Upper lobe of left lung (tissue), 4 donors: ENCODE data around the gene ANKRD49.
A peak's percentile ranks its signal among the peaks of the same experiment; 100 is the strongest.

Experiments
- CTCF ChIP-seq, 6 experiments: fragments of 450-650 bp in 4 of 6; fragments of 200-600 bp in 2 of 6; sonication (generic) in 2 of 6; IDR thresholded peaks; one replicate each; pipeline ENCODE4 v1.5.1; 2016 to 2019; ENCODE audit warnings: antibody characterized with exemption in 6 of 6
- EP300 ChIP-seq, 4 donors: sonication (generic); formaldehyde crosslinking; IDR thresholded peaks; one replicate each; pipeline ENCODE4 v1.5.1; 2017; ENCODE audit warnings: antibody characterized with exemption in 4 of 4, control low read depth in 2 of 4
- POLR2A ChIP-seq, 4 donors: fragments of 450-650 bp; IDR thresholded peaks; one replicate each; pipeline ENCODE4 v1.5.1; 2016 to 2017; ENCODE audit warnings: antibody characterized with exemption in 4 of 4, mild to moderate bottlenecking in 2 of 4
- POLR2AphosphoS5 ChIP-seq, 2 donors: sonication (generic); formaldehyde crosslinking; IDR thresholded peaks; one replicate each; pipeline ENCODE4 v1.5.1; 2017; ENCODE audit warnings: antibody characterized with exemption in 2 of 2

DNA sequence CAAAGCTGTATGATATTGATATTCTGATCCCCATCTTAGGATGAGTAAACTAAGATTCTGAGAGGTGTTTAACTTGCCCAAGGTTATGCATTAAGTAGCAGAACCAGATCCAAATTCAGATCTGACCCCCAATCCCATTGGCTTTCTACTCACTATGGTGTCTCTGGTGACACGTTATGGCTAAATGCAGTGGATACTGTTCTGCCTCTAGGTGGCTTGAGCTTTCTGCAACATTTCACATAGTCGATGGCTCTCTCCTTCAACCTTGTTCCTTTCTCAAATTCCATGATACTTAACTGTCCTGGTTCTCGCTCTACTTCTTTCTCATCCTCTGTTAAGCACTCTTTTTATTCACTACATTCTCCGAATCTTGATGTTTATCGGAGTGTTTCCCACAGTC lies 27.9 kb downstream of the ANKRD49 start:
- TF ChIP-seq CTCF (IDR thresholded peaks at IDR 0.05) (peak in 5 of 6 experiments; percentile 10 to 35 (median 15)), POLR2A (IDR thresholded peaks at IDR 0.05) (no peak), POLR2AphosphoS5 (IDR thresholded peaks at IDR 0.05) (no peak), EP300 (IDR thresholded peaks at IDR 0.05) (no peak)
